Fibroblast of lung (primary cell): Measurements from ENCODE around the gene TFG. TPM values are rescaled to one million over a fixed set of nuclear protein-coding genes. Genes with fewer than 3 reads are reported as not detected.

ENCODE experiments used
- DNase-seq, 2 donors: peaks; one replicate each; pipeline versions ENCODE4 v3.0.0 to v3.0.0-alpha.2; 2010; ENCODE audit warnings: low read depth in 2 of 2
- H2AFZ ChIP-seq: 2 replicates; pipeline ENCODE4 v1.5.1; 2012; ENCODE audit warnings: low read length, control low read depth, inconsistent platforms
- H3K27ac ChIP-seq: 2 replicates; pipeline ENCODE4 v1.5.1; 2011; ENCODE audit warnings: low read length, control low read depth; ENCODE audit not compliant: insufficient read depth
- H3K27me3 ChIP-seq: 2 replicates; pipeline ENCODE4 v1.5.1; 2011; ENCODE audit warnings: mild to moderate bottlenecking, low read length; ENCODE audit not compliant: control insufficient read depth, insufficient read depth
- H3K36me3 ChIP-seq: 2 replicates; pipeline ENCODE4 v1.5.1; 2011; ENCODE audit warnings: low read length; ENCODE audit not compliant: control insufficient read depth, insufficient read depth
- H3K4me1 ChIP-seq: 2 replicates; pipeline ENCODE4 v1.5.1; 2011; ENCODE audit warnings: low read length; ENCODE audit not compliant: control insufficient read depth, insufficient read depth; ENCODE audit errors: extremely low read depth
- H3K4me2 ChIP-seq: 2 replicates; pipeline ENCODE4 v1.5.1; 2011; ENCODE audit warnings: low read length, control low read depth; ENCODE audit not compliant: insufficient read depth; ENCODE audit errors: extremely low read depth
- H3K4me3 ChIP-seq, 4 experiments: fragments of 200-600 bp in 1 of 4; sonication (generic) in 1 of 4; replicated peaks in 1 of 4; 2 replicates each; pipeline ENCODE4 v1.5.1; 2011 to 2016; ENCODE audit warnings: low read length in 4 of 4, low read depth in 3 of 4, mild to moderate bottlenecking in 3 of 4, control low read depth in 2 of 4, inconsistent platforms in 1 of 4, mixed read lengths in 1 of 4; ENCODE audit not compliant: insufficient read depth in 1 of 4; ENCODE audit errors: control extremely low read depth in 1 of 4
- H3K79me2 ChIP-seq: 2 replicates; pipeline ENCODE4 v1.5.1; 2012; ENCODE audit warnings: mild to moderate bottlenecking, low read length, inconsistent platforms; ENCODE audit not compliant: control insufficient read depth, insufficient read depth
- H3K9ac ChIP-seq: 2 replicates; pipeline ENCODE4 v1.5.1; 2011; ENCODE audit warnings: mild to moderate bottlenecking, low read length, control low read depth; ENCODE audit not compliant: insufficient read depth
- H3K9me3 ChIP-seq: 2 replicates; pipeline ENCODE4 v1.5.1; 2012; ENCODE audit warnings: low read depth, low read length; ENCODE audit not compliant: control insufficient read depth, insufficient read depth
- H4K20me1 ChIP-seq: 2 replicates; pipeline ENCODE4 v1.5.1; 2011; ENCODE audit warnings: low read length; ENCODE audit not compliant: control insufficient read depth, insufficient read depth; ENCODE audit errors: extremely low read depth
- EZH2 ChIP-seq: IDR thresholded peaks from 2 replicates; pipeline ENCODE4 v1.5.1; 2012; ENCODE audit warnings: low read length, control low read depth, mild to moderate bottlenecking; ENCODE audit errors: missing control alignments
- polyA plus RNA-seq, 2 donors: library from polyadenylated mRNA; depleted of rRNA in 1 of 2; stranded (reverse) in 1 of 2; unstranded in 1 of 2; fragments of >200 nt; gene quantifications; 2 replicates each; pipeline ENCODE4 v1.2.1, GENCODE V29; 2011 to 2012; ENCODE audit warnings: missing spikeins in 1 of 2
- total RNA-seq: library from RNA; depleted of rRNA; stranded (reverse); fragments of >200 nt; gene quantifications from 2 replicates; pipeline ENCODE4 v1.2.1, GENCODE V29; 2014
- TF ChIP-seq, protein P1 (sequence below), 2 donors: IDR thresholded peaks in 1 of 2; conservative IDR thresholded peaks in 1 of 2; 1 replicate in 1 of 2; 2 replicates in 1 of 2; pipeline ENCODE4 v1.5.1; 2011 to 2012; ENCODE audit warnings: low read length in 2 of 2, control low read depth in 1 of 2, inconsistent platforms in 1 of 2, low read depth in 1 of 2, mild to moderate bottlenecking in 1 of 2

TFG gene
- total and polyA plus RNA-seq, 2 donors (not counting 1 experiment from before 2014, with no cell fraction given) = 60.6 to 174 TPM

DNA sequence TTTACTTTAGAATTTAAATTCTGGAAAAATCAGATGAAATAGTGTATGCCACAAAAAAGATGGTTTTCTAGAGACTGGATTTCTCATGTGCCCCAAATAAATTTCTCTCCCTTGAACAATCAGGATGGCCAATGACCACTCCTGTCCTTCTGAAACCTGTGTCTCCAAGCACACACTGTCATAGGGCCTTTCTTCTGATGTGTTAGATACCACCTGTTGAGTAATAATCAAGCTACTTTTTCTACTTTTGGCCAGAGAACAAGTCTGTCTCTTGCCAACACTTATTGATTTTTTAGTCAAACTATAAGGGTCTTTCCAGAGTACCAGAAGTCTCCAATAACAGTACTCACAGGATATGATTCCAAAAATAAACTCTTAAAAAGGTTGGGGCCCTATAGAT, 16.1 kb upstream of the TFG start:
- Histone ChIP-seq H4K20me1 (no peaks in the 10 kb centered on the region), H3K4me1 (no peaks in the 10 kb centered on the region), H3K27me3 (peaks cover 7% of the 10 kb centered on the region), H3K9ac (no peak overlapping the region), H3K79me2 (no peaks in the 10 kb centered on the region), H3K4me2 (no peak overlapping the region), H2AFZ (no peak overlapping the region), H3K9me3 (no peaks in the 10 kb centered on the region), H3K4me3 (no peak overlapping the region), H3K36me3 (no peaks in the 10 kb centered on the region), H3K27ac (no peak overlapping the region)
- TF ChIP-seq EZH2 = no peak
- TF ChIP-seq, protein P1, sequence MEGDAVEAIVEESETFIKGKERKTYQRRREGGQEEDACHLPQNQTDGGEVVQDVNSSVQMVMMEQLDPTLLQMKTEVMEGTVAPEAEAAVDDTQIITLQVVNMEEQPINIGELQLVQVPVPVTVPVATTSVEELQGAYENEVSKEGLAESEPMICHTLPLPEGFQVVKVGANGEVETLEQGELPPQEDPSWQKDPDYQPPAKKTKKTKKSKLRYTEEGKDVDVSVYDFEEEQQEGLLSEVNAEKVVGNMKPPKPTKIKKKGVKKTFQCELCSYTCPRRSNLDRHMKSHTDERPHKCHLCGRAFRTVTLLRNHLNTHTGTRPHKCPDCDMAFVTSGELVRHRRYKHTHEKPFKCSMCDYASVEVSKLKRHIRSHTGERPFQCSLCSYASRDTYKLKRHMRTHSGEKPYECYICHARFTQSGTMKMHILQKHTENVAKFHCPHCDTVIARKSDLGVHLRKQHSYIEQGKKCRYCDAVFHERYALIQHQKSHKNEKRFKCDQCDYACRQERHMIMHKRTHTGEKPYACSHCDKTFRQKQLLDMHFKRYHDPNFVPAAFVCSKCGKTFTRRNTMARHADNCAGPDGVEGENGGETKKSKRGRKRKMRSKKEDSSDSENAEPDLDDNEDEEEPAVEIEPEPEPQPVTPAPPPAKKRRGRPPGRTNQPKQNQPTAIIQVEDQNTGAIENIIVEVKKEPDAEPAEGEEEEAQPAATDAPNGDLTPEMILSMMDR (conservative IDR thresholded peaks at IDR 0.05 in 1 of 2, IDR thresholded peaks at IDR 0.05 in 1 of 2; ENCODE audit: low read depth in 1 of 2, low read length in 2 of 2) = no peak
- DNase-seq = no peak

DNA sequence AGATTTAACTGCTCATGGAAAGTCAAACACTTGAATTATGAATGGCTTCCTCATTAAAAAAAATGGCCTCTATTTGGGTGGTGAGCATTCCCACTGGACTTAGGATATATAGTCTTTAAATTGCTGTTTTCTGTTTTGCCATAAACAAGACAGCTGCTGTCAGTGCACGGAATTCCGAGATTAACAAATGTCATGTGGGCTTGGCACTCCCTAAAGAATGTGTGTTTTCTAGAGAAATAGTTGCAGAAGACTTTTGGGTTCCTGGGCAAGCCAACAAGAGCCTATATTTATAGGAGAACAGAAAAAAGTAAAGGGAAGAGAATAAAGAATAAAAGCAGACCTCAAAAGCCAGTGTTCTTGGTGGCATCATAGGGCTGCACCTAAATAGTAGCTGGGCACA, 13.6 kb upstream of the TFG start:
- no peaks in the 10 kb centered on the region for H3K36me3 ChIP-seq
- H3K79me2 ChIP-seq = no peaks in the 10 kb centered on the region
- TF ChIP-seq EZH2 = no peak
- TF ChIP-seq, protein P1 (conservative IDR thresholded peaks at IDR 0.05 in 1 of 2, IDR thresholded peaks at IDR 0.05 in 1 of 2; ENCODE audit: low read depth in 1 of 2, low read length in 2 of 2) = no peak
- H3K27me3 ChIP-seq = peaks cover 7% of the 10 kb centered on the region
- H3K9ac ChIP-seq = no peak overlapping the region
- H4K20me1 ChIP-seq = no peaks in the 10 kb centered on the region
- H3K4me2 ChIP-seq = no peak overlapping the region
- no peak overlapping the region for H3K27ac ChIP-seq
- no peak for DNase-seq
- H2AFZ ChIP-seq = no peak overlapping the region
- H3K9me3 ChIP-seq = no peaks in the 10 kb centered on the region
- H3K4me1 ChIP-seq = no peaks in the 10 kb centered on the region
- no peak overlapping the region for H3K4me3 ChIP-seq

DNA sequence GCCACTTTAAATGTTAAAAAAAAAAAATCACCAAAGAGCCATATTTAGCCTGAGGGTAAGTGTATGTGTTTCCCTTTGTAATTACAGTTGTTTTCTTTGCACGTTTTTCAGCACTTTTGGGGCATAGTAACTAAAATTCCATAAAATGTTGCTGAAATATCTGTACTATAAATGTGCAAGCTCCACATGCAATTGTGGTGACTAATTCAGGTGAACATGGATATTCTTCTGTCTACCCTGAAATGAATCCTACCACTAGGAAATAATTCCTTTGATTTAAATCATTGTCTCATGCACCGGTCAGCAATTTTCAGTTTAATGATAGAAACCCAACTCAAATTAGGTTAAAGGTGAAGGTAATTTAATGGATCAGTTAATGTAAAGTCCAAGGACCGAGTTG, 13.1 kb upstream of the TFG start:
- H3K79me2 ChIP-seq = no peaks in the 10 kb centered on the region
- H3K9me3 ChIP-seq = no peaks in the 10 kb centered on the region
- no peak for DNase-seq
- no peaks in the 10 kb centered on the region for H4K20me1 ChIP-seq
- H3K27me3 ChIP-seq = peaks cover 7% of the 10 kb centered on the region
- TF ChIP-seq EZH2 = no peak
- no peak overlapping the region for H2AFZ ChIP-seq
- H3K4me2 ChIP-seq = no peak overlapping the region
- no peaks in the 10 kb centered on the region for H3K4me1 ChIP-seq
- no peaks in the 10 kb centered on the region for H3K36me3 ChIP-seq
- no peak overlapping the region for H3K4me3 ChIP-seq
- no peak overlapping the region for H3K9ac ChIP-seq
- no peak overlapping the region for H3K27ac ChIP-seq
